Choroid plexus epithelial cell (primary cell): ENCODE measurements around the gene COL5A1.

ENCODE experiments used
- DNase-seq: peaks from one replicate; pipeline ENCODE4 v3.0.0-alpha.2; 2010; ENCODE audit warnings: low read depth
- H3K4me3 ChIP-seq: 2 replicates; pipeline ENCODE4 v1.5.1; 2011; ENCODE audit warnings: low read depth, mild to moderate bottlenecking, control low read depth, low read length, moderate library complexity
- TF ChIP-seq, protein P1 (sequence below): conservative IDR thresholded peaks from 2 replicates; pipeline ENCODE4 v1.5.1; 2011; ENCODE audit warnings: low read depth, mild to moderate bottlenecking, control low read depth, inconsistent platforms, low read length, moderate library complexity

Gene COL5A1

DNA sequence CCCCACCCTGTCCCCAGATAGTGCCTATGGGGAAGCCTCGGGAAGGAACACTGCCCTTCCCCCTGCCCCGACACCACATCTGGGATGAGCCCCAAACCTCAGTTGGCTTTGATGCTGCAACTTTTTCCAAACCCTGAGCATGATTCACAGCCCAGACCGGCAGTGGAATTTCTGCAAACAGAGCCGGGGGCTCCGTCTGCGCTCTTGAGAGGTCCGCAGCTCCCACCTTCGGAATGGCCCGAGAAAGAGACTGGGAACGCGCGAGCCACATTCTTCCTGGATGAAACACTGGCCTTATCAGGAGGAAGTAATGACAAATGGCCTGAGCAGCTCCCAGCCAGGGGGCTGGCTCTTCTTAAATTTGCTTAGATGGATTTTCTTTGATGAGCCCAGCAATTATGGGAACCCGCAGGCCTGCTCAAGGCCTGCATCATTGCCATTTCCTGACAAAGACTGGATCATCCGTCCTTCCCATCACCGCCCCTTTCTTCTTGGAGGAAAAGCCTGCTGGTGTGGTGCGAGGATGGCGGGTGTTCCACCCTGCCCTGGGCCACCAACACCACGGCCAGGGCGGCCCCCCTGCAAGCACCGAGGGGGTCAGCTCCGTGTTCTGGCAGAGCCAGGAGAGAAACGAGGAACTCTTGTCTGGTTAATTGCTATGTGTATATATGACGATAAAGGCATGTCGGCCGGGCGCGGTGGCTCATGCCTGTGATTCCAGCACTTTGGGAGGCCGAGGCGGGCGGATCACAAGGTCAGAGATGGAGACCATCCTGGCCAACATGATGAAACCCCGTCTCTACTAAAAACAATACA lies 38.8 kb upstream of the COL5A1 start:
- TF ChIP-seq, protein P1, sequence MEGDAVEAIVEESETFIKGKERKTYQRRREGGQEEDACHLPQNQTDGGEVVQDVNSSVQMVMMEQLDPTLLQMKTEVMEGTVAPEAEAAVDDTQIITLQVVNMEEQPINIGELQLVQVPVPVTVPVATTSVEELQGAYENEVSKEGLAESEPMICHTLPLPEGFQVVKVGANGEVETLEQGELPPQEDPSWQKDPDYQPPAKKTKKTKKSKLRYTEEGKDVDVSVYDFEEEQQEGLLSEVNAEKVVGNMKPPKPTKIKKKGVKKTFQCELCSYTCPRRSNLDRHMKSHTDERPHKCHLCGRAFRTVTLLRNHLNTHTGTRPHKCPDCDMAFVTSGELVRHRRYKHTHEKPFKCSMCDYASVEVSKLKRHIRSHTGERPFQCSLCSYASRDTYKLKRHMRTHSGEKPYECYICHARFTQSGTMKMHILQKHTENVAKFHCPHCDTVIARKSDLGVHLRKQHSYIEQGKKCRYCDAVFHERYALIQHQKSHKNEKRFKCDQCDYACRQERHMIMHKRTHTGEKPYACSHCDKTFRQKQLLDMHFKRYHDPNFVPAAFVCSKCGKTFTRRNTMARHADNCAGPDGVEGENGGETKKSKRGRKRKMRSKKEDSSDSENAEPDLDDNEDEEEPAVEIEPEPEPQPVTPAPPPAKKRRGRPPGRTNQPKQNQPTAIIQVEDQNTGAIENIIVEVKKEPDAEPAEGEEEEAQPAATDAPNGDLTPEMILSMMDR: peak; percentile 8
- H3K4me3 ChIP-seq: no peak overlapping the region
- peak; percentile 98 for DNase-seq

DNA sequence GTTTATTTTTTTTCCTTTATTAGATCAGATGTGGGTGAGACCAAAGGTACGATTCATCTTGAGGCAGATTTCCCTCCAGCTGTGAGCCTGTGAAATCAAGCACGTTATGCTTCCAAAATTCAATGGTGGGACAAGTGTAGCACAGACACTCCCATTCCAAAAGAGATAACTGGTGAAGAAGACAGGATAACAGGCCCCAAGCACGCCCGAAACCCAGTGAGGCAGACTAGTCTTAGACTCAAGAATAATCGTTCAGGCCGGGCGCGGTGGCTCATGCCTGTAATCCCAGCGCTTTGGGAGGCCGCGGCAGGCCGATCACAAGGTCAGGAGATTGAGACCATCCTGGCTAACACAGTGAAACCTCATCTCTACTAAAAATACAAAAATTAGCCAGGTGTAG lies 36.8 kb upstream of the COL5A1 start:
- no peak overlapping the region for H3K4me3 ChIP-seq
- no peak for DNase-seq
- TF ChIP-seq, protein P1: no peak

DNA sequence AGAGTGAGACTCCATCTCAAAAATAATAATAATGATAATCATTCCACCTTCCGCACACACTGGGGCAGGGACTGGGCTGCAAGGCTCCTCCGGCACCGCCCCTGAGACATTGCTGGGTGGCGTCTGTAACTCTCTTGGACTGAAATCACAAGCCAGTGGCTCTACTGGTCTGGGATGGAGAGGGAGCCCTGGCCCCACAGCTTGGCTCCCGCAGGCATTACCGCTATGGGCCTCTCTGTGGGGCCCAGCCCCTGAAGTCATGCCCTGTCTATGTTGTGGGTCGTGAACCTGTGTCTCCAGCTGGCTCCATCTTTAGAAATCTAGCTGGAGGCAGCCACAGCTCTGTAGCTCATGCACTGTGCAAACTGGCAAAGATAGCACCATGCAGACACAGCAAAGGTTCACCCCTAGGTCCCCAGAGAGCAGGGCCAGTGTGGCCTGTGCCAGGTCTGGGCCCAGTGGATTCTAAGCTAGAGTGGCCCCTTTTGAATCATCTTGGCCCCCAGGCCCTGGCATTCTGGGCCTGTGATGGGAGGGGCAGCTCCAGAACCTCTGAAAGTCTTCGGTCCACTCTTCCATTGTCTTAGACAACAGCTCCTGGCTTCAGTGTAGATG lies 36.1 kb upstream of the COL5A1 start:
- no peak for DNase-seq
- TF ChIP-seq, protein P1: no peak
- H3K4me3 ChIP-seq: no peak overlapping the region

DNA sequence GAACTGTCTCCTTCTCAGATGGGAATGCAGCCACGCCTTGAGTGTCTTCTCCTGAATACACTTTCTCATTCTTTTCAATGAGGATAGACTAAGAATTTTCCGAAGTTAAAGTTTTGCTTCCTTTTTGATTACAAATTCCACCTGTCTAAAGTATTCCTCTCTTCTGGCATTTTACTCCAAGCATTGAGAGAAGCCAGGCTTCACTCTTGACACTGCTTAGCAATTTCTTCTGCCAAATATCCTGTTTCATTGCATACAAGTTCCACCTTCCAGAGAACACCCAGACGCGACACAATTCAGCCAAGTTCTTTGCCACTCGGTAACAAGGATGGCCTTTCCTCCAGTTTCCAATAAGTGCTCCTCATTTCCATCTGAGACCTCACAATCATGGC lies 35.6 kb upstream of the COL5A1 start:
- no peak for DNase-seq
- TF ChIP-seq, protein P1: no peak

GRCh38 chr9:134606951-134607731 lies 34.5 kb upstream of the COL5A1 start:
- peak; percentile 26 for DNase-seq
- no peak overlapping the region for H3K4me3 ChIP-seq
- TF ChIP-seq, protein P1: no peak

More for the DNA sequence above, 35.6 kb upstream of the COL5A1 start:
- H3K4me3 ChIP-seq: no peak overlapping the region

DNA sequence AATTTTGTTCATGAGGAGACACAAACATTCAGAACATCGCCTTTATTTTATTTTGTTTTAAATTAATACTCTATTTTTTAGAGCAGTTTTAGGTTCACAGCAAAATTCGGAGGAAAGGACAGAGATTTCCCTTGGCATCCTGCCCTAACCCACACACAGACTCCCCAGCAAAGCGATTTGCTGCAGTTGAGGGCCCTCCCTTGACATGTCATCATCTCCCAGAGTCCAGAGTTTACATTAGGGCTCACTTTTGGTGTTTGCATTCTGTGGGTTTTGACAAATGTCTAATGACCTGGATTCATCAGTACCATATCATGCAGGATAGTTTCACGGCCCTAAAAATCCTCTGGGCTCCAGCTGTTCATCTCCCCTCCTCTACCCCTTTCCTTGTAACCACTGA lies 33.6 kb upstream of the COL5A1 start:
- TF ChIP-seq, protein P1: no peak
- H3K4me3 ChIP-seq: no peak overlapping the region
- peak; percentile 55 for DNase-seq
